H1 (cell line): Measurements from ENCODE around the gene DCAF8. TPM values are rescaled to one million over a fixed set of nuclear protein-coding genes. Genes with fewer than 3 reads are reported as not detected.

Experiments
- BCL11A ChIP-seq, 2 experiments: IDR thresholded peaks; one replicate each; pipeline ENCODE4 v1.6.1; 2011; ENCODE audit warnings: low read depth in 2 of 2, low read length in 2 of 2, mild to moderate bottlenecking in 2 of 2
- CHD1 ChIP-seq: IDR thresholded peaks from 2 replicates; pipeline ENCODE4 v1.6.1; 2012; ENCODE audit warnings: low read depth, low read length, improper control_type of control experiment
- GABPA ChIP-seq: IDR thresholded peaks from 2 replicates; pipeline ENCODE4 v1.6.1; 2011; ENCODE audit warnings: mild to moderate bottlenecking, low read length, moderate library complexity, borderline replicate concordance; ENCODE audit not compliant: insufficient read depth
- KDM1A ChIP-seq: fragments of 200-600, 300-600 bp; sonication (generic); IDR thresholded peaks from 2 replicates; pipeline ENCODE4 v1.7.1; 2016; ENCODE audit warnings: mild to moderate bottlenecking, low read length, borderline replicate concordance
- RAD21 ChIP-seq, 2 experiments: IDR thresholded peaks in 1 of 2; conservative IDR thresholded peaks in 1 of 2; 2 replicates each; pipeline ENCODE4 v1.6.1; 2011; ENCODE audit warnings: low read depth in 2 of 2, low read length in 2 of 2, improper control_type of control experiment in 1 of 2, inconsistent platforms in 1 of 2, mild to moderate bottlenecking in 1 of 2, moderate library complexity in 1 of 2
- polyA plus RNA-seq, 7 experiments: library from polyadenylated mRNA; depleted of rRNA in 3 of 7; stranded (reverse) in 5 of 7; unstranded in 2 of 7; fragments of >200 nt in 5 of 7; fragments of 200-250 nt in 2 of 7; gene quantifications; 1 replicate in 5 of 7; 2 replicates in 1 of 7; 4 replicates in 1 of 7; pipeline versions ENCODE4 v1.2.1 to v1.2.3, GENCODE V29; 2011 to 2013; ENCODE audit warnings: missing spikeins in 2 of 7, mixed read lengths in 2 of 7
- total RNA-seq: library from RNA; stranded (reverse); fragmentation: NEBNext Ultra II Directional; extraction: Animal tissue kit (Norgen Biotek cat#: 25700); gene quantifications from 2 replicates; pipeline ENCODE4 v1.2.1, GENCODE V29; 2021
- TF ChIP-seq, protein P1 (sequence below), 3 experiments: IDR thresholded peaks; 1 replicate in 2 of 3; 2 replicates in 1 of 3; pipeline versions ENCODE4 v1.5.1 to v1.6.1; 2011; ENCODE audit warnings: low read length in 3 of 3, mild to moderate bottlenecking in 3 of 3, inconsistent platforms in 2 of 3, low read depth in 1 of 3, moderate library complexity in 1 of 3; ENCODE audit not compliant: insufficient read depth in 1 of 3; ENCODE audit errors: control extremely low read depth in 1 of 3

Gene DCAF8
- total and polyA plus RNA-seq, 2 of the 8 experiments (the other 6 are each of a cell fraction or from before 2014, with no cell fraction given), result 68.2 to 110 TPM

DNA sequence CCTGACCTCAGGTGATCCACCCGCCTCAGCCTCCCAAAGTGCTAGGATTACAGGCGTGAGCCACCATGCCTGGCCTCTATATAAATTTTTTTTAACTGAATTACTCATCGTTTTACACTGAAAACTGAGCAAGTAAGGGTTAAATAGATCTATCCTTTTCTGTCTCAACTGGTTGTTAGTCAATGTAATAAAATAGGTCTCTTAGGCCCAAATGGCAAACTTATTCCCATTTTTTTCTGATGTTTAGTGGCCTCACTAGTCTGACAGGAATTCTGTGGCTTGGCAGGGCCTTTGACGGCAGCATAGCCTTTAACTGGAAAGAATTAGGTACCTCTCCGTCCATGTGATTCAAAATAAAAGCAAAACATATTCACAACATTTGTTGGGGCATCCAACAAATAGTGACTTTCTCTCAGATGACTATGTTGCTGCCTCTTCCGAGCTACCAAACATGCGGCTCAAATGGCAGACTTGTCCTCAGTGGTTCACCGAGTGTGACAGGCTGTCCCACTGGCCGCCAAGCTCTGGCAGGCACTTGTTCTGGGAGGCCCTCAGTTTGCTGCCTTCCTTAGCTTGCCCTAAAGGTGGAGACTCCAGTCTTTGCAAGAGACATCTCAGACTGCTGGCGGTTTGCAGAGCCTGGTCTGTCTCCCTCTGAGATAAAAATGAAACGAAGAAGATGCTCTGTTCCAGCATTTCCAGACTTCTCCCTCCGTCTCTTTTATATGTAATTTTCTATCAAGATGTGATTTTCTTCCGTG, 93.6 kb downstream of the DCAF8 start (continued):
- TF ChIP-seq RAD21 (IDR thresholded peaks at IDR 0.05 in 1 of 2, conservative IDR thresholded peaks at IDR 0.05 in 1 of 2; ENCODE audit: low read depth in 2 of 2, low read length in 2 of 2) (peak; percentile 57 to 66), KDM1A (no peak), GABPA (no peak), CHD1 (no peak), BCL11A (IDR thresholded peaks at IDR 0.05; ENCODE audit: low read depth in 2 of 2, low read length in 2 of 2) (no peak)
- TF ChIP-seq, protein P1, sequence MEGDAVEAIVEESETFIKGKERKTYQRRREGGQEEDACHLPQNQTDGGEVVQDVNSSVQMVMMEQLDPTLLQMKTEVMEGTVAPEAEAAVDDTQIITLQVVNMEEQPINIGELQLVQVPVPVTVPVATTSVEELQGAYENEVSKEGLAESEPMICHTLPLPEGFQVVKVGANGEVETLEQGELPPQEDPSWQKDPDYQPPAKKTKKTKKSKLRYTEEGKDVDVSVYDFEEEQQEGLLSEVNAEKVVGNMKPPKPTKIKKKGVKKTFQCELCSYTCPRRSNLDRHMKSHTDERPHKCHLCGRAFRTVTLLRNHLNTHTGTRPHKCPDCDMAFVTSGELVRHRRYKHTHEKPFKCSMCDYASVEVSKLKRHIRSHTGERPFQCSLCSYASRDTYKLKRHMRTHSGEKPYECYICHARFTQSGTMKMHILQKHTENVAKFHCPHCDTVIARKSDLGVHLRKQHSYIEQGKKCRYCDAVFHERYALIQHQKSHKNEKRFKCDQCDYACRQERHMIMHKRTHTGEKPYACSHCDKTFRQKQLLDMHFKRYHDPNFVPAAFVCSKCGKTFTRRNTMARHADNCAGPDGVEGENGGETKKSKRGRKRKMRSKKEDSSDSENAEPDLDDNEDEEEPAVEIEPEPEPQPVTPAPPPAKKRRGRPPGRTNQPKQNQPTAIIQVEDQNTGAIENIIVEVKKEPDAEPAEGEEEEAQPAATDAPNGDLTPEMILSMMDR (IDR thresholded peaks at IDR 0.05; ENCODE audit: control extremely low read depth in 1 of 3, insufficient read depth in 1 of 3, low read depth in 1 of 3, low read length in 3 of 3), result peak; percentile 20 to 47 (median 42)
